ENCODE results near the gene CLCN1. TPM values are rescaled to one million over a fixed set of nuclear protein-coding genes. Genes with fewer than 3 reads are reported as not detected.

Gene CLCN1
- total RNA-seq, 2 donors from 2014 or later: not detected

DNA sequence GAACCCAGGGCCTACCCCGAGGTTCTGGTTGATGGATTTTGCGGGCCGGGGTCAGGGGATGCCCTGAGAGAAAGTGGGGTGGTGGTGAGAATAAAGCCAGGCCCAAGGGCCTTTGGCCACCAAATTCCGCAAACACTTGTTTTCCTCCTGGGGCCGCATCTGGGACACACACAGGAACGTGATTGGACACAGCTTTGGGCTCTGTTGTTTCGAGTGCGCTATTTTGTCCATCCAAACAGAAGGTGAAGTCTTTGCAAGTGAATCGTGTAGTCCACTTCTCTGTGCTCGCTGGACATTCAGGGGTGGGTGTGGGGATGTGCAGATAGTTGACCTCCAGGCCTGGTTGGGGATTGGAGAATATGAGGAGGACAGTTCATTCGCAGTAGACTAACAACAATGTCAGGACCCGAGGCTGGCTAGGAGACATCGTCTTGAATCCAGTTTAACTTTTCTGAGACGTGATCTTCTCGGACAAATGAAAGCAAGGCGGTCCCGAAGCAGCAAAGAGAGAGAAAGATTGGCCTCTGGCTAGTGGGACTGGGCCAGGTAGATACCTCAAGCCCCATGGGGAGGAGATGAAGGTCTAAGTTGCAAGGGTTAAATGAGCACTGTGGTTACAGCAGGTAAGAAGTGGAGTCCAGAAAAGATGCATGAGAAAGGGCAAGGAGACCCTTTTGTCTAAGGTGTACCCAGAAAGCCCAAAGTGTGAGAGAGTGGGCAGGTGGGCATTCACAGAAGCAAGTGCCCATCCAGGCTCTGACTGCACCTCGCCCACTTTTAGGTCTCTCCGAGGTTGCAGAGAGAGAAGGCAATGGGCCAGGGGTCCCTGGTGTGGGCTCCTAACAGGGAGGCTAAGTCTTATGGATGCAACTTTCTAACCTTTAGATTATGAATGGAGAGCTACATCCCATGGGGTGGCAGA is 47.4 kb downstream of the CLCN1 start:
- Histone ChIP-seq H3K27me3 (peaks cover 30% of the 10 kb centered on the region), H3K27ac (no peak overlapping the region), H3K4me3 (no peak overlapping the region), H3K9ac (ENCODE audit: low read depth in 2 of 2, low read length in 2 of 2) (peak overlapping the region in 1 of 2 donors; percentile 24), H3K4me1 (peaks cover 1% of the 10 kb centered on the region), H3K9me3 (no peaks in the 10 kb centered on the region), H3K36me3 (no peaks in the 10 kb centered on the region)
- DNase-seq: no peak
- intact Hi-C loops (cut with DNase I): no loop called here
- no peak for TF ChIP-seq CTCF (IDR thresholded peaks at IDR 0.05)

DNA sequence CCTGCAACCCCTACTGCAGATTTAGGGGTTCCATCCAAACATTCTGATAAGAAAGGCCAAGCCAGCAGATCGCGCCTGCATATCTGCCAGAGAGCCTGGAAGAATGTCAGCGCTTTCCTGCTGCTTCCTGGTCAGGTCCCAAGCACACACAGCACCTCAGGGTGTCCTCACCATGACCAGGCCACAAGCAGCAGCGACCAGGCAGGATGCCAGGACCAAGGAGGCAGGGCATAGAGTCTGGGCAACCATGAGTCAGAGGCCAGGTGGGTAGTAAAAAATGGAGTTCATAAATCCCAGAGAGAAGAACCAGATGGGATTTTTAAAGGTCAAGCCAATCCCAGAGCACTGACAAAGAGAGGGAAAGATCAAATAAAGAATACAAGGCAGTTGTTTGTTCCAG is 52.1 kb downstream of the CLCN1 start:
- Histone ChIP-seq H3K27me3 (peaks cover 11% of the 10 kb centered on the region), H3K4me1 (peaks cover 3% of the 10 kb centered on the region), H3K4me3 (no peak overlapping the region), H3K9ac (ENCODE audit: low read depth in 2 of 2, low read length in 2 of 2) (peak overlapping the region in 1 of 2 donors; percentile 70), H3K27ac (peak overlapping the region; percentile 76), H3K9me3 (no peaks in the 10 kb centered on the region), H3K36me3 (no peaks in the 10 kb centered on the region)
- TF ChIP-seq CTCF (IDR thresholded peaks at IDR 0.05): no peak
- peak; percentile 94 for DNase-seq
- intact Hi-C loops (cut with DNase I): no loop called here

GRCh38 chr7:143368387-143368786 is 52.5 kb downstream of the CLCN1 start:
- DNase-seq: no peak
- Histone ChIP-seq H3K4me3 (no peak overlapping the region), H3K9me3 (no peaks in the 10 kb centered on the region), H3K9ac (ENCODE audit: low read depth in 2 of 2, low read length in 2 of 2) (peak overlapping the region in 1 of 2 donors; percentile 70), H3K27me3 (peaks cover 7% of the 10 kb centered on the region), H3K27ac (peak overlapping the region; percentile 76), H3K36me3 (no peaks in the 10 kb centered on the region), H3K4me1 (peaks cover 3% of the 10 kb centered on the region)
- TF ChIP-seq CTCF (IDR thresholded peaks at IDR 0.05): no peak
- intact Hi-C loops (cut with DNase I): no loop called here

- Histone ChIP-seq H3K4me3 (no peak overlapping the region), H3K36me3 (no peaks in the 10 kb centered on the region), H3K27me3 (no peaks in the 10 kb centered on the region), H3K9ac (ENCODE audit: low read depth in 2 of 2, low read length in 2 of 2) (no peak overlapping the region), H3K4me1 (peaks cover 3% of the 10 kb centered on the region), H3K27ac (peak overlapping the region; percentile 67), H3K9me3 (no peaks in the 10 kb centered on the region)
- intact Hi-C loops (cut with DNase I): no loop called here
- peak; percentile 73 for DNase-seq
- TF ChIP-seq CTCF (IDR thresholded peaks at IDR 0.05): no peak
These were observed 54.1 kb downstream of the CLCN1 start for GRCh38 chr7:143369678-143370651.

GRCh38 chr7:143372070-143372469 is 56.2 kb downstream of the CLCN1 start:
- H3K4me3 ChIP-seq: no peak overlapping the region
- no peaks in the 10 kb centered on the region for H3K36me3 ChIP-seq
- H3K27ac ChIP-seq: peak overlapping the region; percentile 26
- H3K27me3 ChIP-seq: no peaks in the 10 kb centered on the region
- intact Hi-C loops (cut with DNase I): no loop called here
- peaks cover 3% of the 10 kb centered on the region for H3K4me1 ChIP-seq
- DNase-seq: peak; percentile 95
- H3K9me3 ChIP-seq: no peaks in the 10 kb centered on the region
- no peak for TF ChIP-seq CTCF (IDR thresholded peaks at IDR 0.05)
- H3K9ac ChIP-seq (ENCODE audit: low read depth in 2 of 2, low read length in 2 of 2): peak overlapping the region in 1 of 2 donors; percentile 51
